ENCODE measurements around the gene MAST4. TPM values are rescaled to one million over a fixed set of nuclear protein-coding genes. Genes with fewer than 3 reads are reported as not detected.

The MAST4 gene
- total and polyA plus RNA-seq, 2 of the 4 experiments (the other 2 are of a cell fraction), result 4.8 to 6.8 TPM

DNA sequence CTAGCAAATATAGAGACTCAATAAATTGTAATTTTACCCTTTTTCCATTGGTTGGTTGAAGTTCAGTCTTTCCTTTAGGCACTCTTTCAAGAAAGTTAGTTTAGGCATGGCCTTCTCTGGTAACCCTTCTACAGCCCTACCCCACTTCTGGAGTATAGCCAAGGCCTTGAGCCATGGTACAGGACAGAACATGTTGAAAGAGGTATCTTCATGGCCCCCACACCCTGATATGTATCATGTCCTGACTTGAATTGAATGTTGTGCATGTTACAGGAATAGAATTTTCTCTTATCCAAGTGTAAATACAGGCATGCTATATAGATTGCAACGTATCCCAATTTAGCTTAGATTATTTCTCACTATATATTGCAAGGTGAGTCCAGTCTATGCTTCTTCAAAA lies 424.8 kb downstream of the MAST4 start:
- Histone ChIP-seq H3K18ac (ENCODE audit: low read depth, low read length) (peak overlapping the region; percentile 94), H3K36me3 (ENCODE audit: control insufficient read depth, insufficient read depth, low read length) (no peaks in the 10 kb centered on the region), H3K9ac (ENCODE audit: low read depth, low read length) (no peak overlapping the region), H3K4me2 (ENCODE audit: low read depth, low read length) (no peak overlapping the region), H4K5ac (ENCODE audit: low read depth, low read length) (peak overlapping the region; percentile 75; the same call in 1 of the 2 replicates), H3K27ac (ENCODE audit: insufficient read depth, low read length) (no peak overlapping the region), H2BK5ac (ENCODE audit: low read depth, low read length, poor library complexity, severe bottlenecking) (peak overlapping the region; percentile 54), H2BK20ac (ENCODE audit: low read depth, low read length) (no peak overlapping the region), H3K23ac (ENCODE audit: low read depth, low read length) (no peak overlapping the region; the same call in 1 of the 2 replicates), H2AK9ac (replicated peaks; ENCODE audit: low read depth, low read length, poor library complexity) (no peak overlapping the region), H2AK5ac (ENCODE audit: low read depth, low read length) (peak overlapping the region; percentile 89), H2AFZ (replicated peaks; ENCODE audit: low read length, poor library complexity) (no peak overlapping the region), H3K4me3 (ENCODE audit: insufficient read depth, low read depth, low read length) (no peak overlapping the region), H3K9me3 (ENCODE audit: control insufficient read depth, insufficient read depth, low read length) (no peaks in the 10 kb centered on the region), H3K56ac (ENCODE audit: extremely low read depth, insufficient read depth, low read length) (no peak overlapping the region), H2BK15ac (ENCODE audit: low read depth, low read length) (peak overlapping the region; percentile 79; the same call in 2 of the 3 replicates), H4K20me1 (ENCODE audit: insufficient read depth, low read length) (peaks cover under 1% of the 10 kb centered on the region; the same call in 1 of the 2 replicates), H3K9me1 (ENCODE audit: insufficient read depth, low read length) (no peaks in the 10 kb centered on the region), H3K4me1 (ENCODE audit: control insufficient read depth, insufficient read depth, low read length) (peaks cover 10% of the 10 kb centered on the region), H3K14ac (replicated peaks; ENCODE audit: low read depth, low read length) (peak overlapping the region; percentile 61; the same call in 1 of the 2 replicates), H3K4ac (ENCODE audit: low read depth, low read length) (0 out of 2 replicates have a peak overlapping the region, but pooled peaks have one; percentile 56), H3K79me1 (ENCODE audit: low read depth in 1 of 2, low read length in 2 of 2) (peaks cover 10 to 27% of the 10 kb centered on the region in 2 experiments; a peak in 3 of 4 replicates), H4K91ac (ENCODE audit: insufficient read depth, low read depth, low read length) (no peak overlapping the region), H4K8ac (ENCODE audit: low read depth in 2 of 2, low read length in 2 of 2) (no peak overlapping the region; a peak in 1 of 4 replicates), H3K27me3 (ENCODE audit: control insufficient read depth, insufficient read depth, low read length) (no peaks in the 10 kb centered on the region), H2BK120ac (ENCODE audit: low read depth, low read length) (peak overlapping the region; percentile 42; the same call in 1 of the 2 replicates)
- ATAC-seq (ENCODE audit: low read depth) (no peak), DNase-seq (no peak)
- POLR2A ChIA-PET (ENCODE audit: unreplicated experiment), result no interaction called here
- no TSS peak for BruUV-seq (replicated peaks)
- CTCF ChIA-PET, result no interaction called here
- intact Hi-C loops (cut with micrococcal nuclease), result no loop called here
- WGBS, 2 experiments (ENCODE audit: extremely low coverage in 2 of 2, insufficient read length in 1 of 2), result no CpG with 5 or more reads among the region's 1 CpG
- in situ Hi-C loops (cut with MboI; ENCODE audit: low sequenced_read_pairs), result no loop called here
- TF ChIP-seq POLR2A (IDR thresholded peaks at IDR 0.05; ENCODE audit: low read depth, low read length), result no peak
- TF ChIP-seq SMC3 (IDR thresholded peaks at IDR 0.05; ENCODE audit: low read depth, low read length), result no peak
- no peak for TF ChIP-seq RAD21 (IDR thresholded peaks at IDR 0.05; ENCODE audit: low read length)
- no peak for TF ChIP-seq MAZ (IDR thresholded peaks at IDR 0.05; ENCODE audit: borderline replicate concordance, low read depth, low read length)
- TF ChIP-seq, protein P1, sequence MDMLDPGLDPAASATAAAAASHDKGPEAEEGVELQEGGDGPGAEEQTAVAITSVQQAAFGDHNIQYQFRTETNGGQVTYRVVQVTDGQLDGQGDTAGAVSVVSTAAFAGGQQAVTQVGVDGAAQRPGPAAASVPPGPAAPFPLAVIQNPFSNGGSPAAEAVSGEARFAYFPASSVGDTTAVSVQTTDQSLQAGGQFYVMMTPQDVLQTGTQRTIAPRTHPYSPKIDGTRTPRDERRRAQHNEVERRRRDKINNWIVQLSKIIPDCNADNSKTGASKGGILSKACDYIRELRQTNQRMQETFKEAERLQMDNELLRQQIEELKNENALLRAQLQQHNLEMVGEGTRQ (IDR thresholded peaks at IDR 0.05; ENCODE audit: low read depth, low read length), result no peak
- TF ChIP-seq MAFK (IDR thresholded peaks at IDR 0.05; ENCODE audit: low read depth, low read length), result no peak
- TF ChIP-seq NFE2L2 (IDR thresholded peaks at IDR 0.05; ENCODE audit: low read depth, low read length), result no peak
- no peak for TF ChIP-seq RCOR1 (IDR thresholded peaks at IDR 0.05; ENCODE audit: insufficient replicate concordance, low read length)
- TF ChIP-seq, protein P2, sequence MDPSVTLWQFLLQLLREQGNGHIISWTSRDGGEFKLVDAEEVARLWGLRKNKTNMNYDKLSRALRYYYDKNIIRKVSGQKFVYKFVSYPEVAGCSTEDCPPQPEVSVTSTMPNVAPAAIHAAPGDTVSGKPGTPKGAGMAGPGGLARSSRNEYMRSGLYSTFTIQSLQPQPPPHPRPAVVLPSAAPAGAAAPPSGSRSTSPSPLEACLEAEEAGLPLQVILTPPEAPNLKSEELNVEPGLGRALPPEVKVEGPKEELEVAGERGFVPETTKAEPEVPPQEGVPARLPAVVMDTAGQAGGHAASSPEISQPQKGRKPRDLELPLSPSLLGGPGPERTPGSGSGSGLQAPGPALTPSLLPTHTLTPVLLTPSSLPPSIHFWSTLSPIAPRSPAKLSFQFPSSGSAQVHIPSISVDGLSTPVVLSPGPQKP (IDR thresholded peaks at IDR 0.05; ENCODE audit: borderline replicate concordance, low read depth, low read length), result no peak
- TF ChIP-seq CHD1 (IDR thresholded peaks at IDR 0.05; ENCODE audit: low read depth, low read length), result no peak
- TF ChIP-seq RFX5 (IDR thresholded peaks at IDR 0.05; ENCODE audit: low read depth, low read length), result no peak
- TF ChIP-seq MXI1 (IDR thresholded peaks at IDR 0.05; ENCODE audit: borderline replicate concordance, low read depth, low read length), result no peak
- TF ChIP-seq CEBPB (IDR thresholded peaks at IDR 0.05; ENCODE audit: low read depth, low read length), result no peak
- TF ChIP-seq, protein P3, sequence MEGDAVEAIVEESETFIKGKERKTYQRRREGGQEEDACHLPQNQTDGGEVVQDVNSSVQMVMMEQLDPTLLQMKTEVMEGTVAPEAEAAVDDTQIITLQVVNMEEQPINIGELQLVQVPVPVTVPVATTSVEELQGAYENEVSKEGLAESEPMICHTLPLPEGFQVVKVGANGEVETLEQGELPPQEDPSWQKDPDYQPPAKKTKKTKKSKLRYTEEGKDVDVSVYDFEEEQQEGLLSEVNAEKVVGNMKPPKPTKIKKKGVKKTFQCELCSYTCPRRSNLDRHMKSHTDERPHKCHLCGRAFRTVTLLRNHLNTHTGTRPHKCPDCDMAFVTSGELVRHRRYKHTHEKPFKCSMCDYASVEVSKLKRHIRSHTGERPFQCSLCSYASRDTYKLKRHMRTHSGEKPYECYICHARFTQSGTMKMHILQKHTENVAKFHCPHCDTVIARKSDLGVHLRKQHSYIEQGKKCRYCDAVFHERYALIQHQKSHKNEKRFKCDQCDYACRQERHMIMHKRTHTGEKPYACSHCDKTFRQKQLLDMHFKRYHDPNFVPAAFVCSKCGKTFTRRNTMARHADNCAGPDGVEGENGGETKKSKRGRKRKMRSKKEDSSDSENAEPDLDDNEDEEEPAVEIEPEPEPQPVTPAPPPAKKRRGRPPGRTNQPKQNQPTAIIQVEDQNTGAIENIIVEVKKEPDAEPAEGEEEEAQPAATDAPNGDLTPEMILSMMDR (conservative IDR thresholded peaks at IDR 0.05; ENCODE audit: low read depth, low read length), result no peak
- no peak for TF ChIP-seq FOS (IDR thresholded peaks at IDR 0.05; ENCODE audit: low read depth, low read length)
- TF ChIP-seq BHLHE40 (IDR thresholded peaks at IDR 0.05; ENCODE audit: low read depth, low read length), result no peak
- dilution Hi-C loops (cut with HindIII; ENCODE audit: low sequenced_read_pairs, unreplicated experiment), result no loop called here

All from IMR-90 (cell line).